Osteoblast (primary cell): ENCODE results near the gene USP22. TPM values are rescaled to one million over a fixed set of nuclear protein-coding genes. Genes with fewer than 3 reads are reported as not detected.

Experiments used
- DNase-seq: peaks from one replicate; pipeline ENCODE4 v3.0.0; 2011; ENCODE audit warnings: low spot score, mixed read lengths; ENCODE audit not compliant: insufficient read length; ENCODE audit errors: missing footprints
- H2AFZ ChIP-seq: 2 replicates; pipeline ENCODE4 v1.6.0; 2011; ENCODE audit warnings: mild to moderate bottlenecking, low read length
- H3K27ac ChIP-seq: 2 replicates; pipeline ENCODE4 v1.5.1; 2011; ENCODE audit warnings: mild to moderate bottlenecking, low read depth, low read length, moderate library complexity
- H3K27me3 ChIP-seq: 2 replicates; pipeline ENCODE4 v1.6.0; 2012; ENCODE audit warnings: mild to moderate bottlenecking, control low read depth, inconsistent platforms, low read length, moderate library complexity; ENCODE audit not compliant: insufficient read depth
- H3K36me3 ChIP-seq: 2 replicates; pipeline ENCODE4 v1.5.1; 2011; ENCODE audit warnings: mild to moderate bottlenecking, low read length, control low read depth, moderate library complexity; ENCODE audit not compliant: insufficient read depth
- H3K4me1 ChIP-seq: 2 replicates; pipeline ENCODE4 v1.5.1; 2011; ENCODE audit warnings: mild to moderate bottlenecking, low read length, control low read depth, moderate library complexity; ENCODE audit not compliant: insufficient read depth
- H3K4me2 ChIP-seq: 2 replicates; pipeline ENCODE4 v1.6.0; 2011; ENCODE audit warnings: mild to moderate bottlenecking, low read length; ENCODE audit not compliant: insufficient read depth
- H3K4me3 ChIP-seq: fragments of 200-600 bp; sonication (generic); 3 replicates; pipeline ENCODE4 v1.5.1; 2012; ENCODE audit warnings: mild to moderate bottlenecking, low read length, inconsistent platforms; ENCODE audit not compliant: insufficient read depth
- H3K79me2 ChIP-seq: 2 replicates; pipeline ENCODE4 v1.6.0; 2012; ENCODE audit warnings: mild to moderate bottlenecking, low read length, control low read depth, inconsistent platforms; ENCODE audit not compliant: insufficient read depth
- H3K9me3 ChIP-seq: 2 replicates; pipeline ENCODE4 v1.5.1; 2011; ENCODE audit warnings: low read depth, low read length, control low read depth
- H4K20me1 ChIP-seq: 2 replicates; pipeline ENCODE4 v1.6.0; 2012; ENCODE audit warnings: mild to moderate bottlenecking, low read length, control low read depth; ENCODE audit not compliant: insufficient read depth
- total RNA-seq: library from RNA; depleted of rRNA; stranded (reverse); fragments of >200 nt; gene quantifications from 2 replicates; pipeline ENCODE4 v1.2.3, GENCODE V29; 2012
- TF ChIP-seq, protein P1 (sequence below): IDR thresholded peaks from 2 replicates; pipeline ENCODE4 v1.5.1; 2011; ENCODE audit warnings: mild to moderate bottlenecking, low read depth, low read length, moderate library complexity; ENCODE audit errors: extremely low read depth

The USP22 gene
- total RNA-seq, 1 donor, result 293 TPM

DNA sequence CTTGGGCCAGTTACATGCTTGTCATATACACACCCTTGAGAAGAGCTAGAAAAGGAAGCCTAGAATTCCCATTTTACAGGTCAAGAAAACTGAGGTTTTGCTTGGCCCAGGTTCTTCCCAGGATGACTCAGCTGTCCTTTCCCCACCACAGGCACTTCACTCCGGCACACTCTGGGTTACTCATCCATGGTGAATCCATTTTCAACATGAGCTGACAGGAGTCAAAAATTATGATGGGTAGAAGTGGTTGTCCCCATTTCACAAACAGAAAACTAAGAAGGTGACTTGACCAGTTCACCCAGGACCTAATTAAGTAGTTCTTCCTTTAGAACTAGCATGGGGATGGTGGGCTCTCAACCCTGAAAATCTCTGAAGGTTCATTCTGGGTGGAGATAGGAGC is 67.2 kb downstream of the USP22 start:
- DNase-seq, result no peak
- Histone ChIP-seq H3K27me3 (peaks cover 17% of the 10 kb centered on the region), H3K4me2 (no peak overlapping the region), H3K27ac (no peak overlapping the region), H3K4me3 (no peak overlapping the region), H4K20me1 (no peaks in the 10 kb centered on the region), H2AFZ (no peak overlapping the region), H3K36me3 (no peaks in the 10 kb centered on the region), H3K79me2 (no peaks in the 10 kb centered on the region), H3K9me3 (no peaks in the 10 kb centered on the region), H3K4me1 (no peaks in the 10 kb centered on the region)
- TF ChIP-seq, protein P1, sequence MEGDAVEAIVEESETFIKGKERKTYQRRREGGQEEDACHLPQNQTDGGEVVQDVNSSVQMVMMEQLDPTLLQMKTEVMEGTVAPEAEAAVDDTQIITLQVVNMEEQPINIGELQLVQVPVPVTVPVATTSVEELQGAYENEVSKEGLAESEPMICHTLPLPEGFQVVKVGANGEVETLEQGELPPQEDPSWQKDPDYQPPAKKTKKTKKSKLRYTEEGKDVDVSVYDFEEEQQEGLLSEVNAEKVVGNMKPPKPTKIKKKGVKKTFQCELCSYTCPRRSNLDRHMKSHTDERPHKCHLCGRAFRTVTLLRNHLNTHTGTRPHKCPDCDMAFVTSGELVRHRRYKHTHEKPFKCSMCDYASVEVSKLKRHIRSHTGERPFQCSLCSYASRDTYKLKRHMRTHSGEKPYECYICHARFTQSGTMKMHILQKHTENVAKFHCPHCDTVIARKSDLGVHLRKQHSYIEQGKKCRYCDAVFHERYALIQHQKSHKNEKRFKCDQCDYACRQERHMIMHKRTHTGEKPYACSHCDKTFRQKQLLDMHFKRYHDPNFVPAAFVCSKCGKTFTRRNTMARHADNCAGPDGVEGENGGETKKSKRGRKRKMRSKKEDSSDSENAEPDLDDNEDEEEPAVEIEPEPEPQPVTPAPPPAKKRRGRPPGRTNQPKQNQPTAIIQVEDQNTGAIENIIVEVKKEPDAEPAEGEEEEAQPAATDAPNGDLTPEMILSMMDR, result no peak

DNA sequence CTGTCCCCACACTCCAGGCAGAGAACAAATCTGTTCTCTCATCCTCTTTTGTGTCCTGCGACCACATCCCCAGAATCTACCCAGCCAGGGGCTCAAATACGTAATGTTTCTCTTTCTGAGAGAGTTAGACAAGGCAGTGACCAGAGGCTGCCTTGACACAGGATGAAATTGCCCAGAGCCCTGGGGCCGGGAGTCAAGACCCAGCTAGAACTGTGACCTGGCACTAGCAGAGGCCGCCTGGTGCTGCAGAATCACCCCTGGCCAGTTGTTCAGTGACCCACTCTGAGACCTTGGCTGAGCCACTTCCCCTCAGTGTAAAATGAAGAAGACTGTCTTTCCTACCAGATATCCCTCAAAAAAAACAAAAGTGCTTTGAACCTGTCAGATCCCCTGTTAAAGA is 72.5 kb downstream of the USP22 start:
- Histone ChIP-seq H3K27me3 (peaks cover 16% of the 10 kb centered on the region), H3K27ac (no peak overlapping the region), H3K4me3 (no peak overlapping the region), H2AFZ (no peak overlapping the region), H3K4me2 (no peak overlapping the region), H3K36me3 (no peaks in the 10 kb centered on the region), H3K4me1 (no peaks in the 10 kb centered on the region), H4K20me1 (no peaks in the 10 kb centered on the region), H3K79me2 (no peaks in the 10 kb centered on the region), H3K9me3 (no peaks in the 10 kb centered on the region)
- TF ChIP-seq, protein P1, result no peak
- DNase-seq, result no peak

DNA sequence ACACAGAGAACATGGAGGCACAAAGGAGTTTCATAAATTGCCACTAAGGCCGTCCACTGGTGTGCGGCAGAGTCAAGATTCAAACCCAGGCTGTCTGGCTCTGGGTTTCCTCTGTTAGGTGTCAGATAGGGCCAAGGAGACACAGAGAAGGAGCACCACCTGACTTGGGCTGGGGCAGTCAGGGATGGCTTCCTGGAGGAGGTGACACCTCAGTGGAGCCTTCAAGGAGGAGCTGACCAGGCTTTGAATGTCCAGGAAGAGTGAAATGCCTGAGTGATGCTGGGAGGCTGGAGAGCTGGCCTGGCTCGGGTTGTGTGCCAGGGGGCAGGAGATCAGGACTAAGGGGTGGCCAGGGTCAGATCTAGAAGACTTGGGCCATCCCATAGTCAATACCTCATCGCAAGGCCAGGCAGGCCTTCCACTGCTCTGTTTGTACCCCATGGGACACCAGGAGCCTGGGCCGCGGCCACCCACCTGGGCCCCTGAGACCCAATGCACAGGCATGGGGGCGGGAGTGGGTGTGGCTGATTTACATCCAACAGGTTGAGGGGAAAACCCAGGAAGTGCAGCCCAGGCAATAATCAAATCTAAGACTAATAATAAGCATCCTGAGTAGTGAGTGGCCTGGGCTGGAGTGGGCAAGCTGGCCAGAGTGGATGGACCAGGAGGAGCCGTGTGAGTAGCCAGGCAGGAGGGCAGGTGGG is 73.7 kb downstream of the USP22 start:
- H3K36me3 ChIP-seq, result no peaks in the 10 kb centered on the region
- H3K27me3 ChIP-seq, result peaks cover 16% of the 10 kb centered on the region
- no peak overlapping the region for H3K27ac ChIP-seq
- no peak for DNase-seq
- no peaks in the 10 kb centered on the region for H3K79me2 ChIP-seq
- H4K20me1 ChIP-seq, result no peaks in the 10 kb centered on the region
- TF ChIP-seq, protein P1, result no peak
- H3K4me2 ChIP-seq, result no peak overlapping the region
- no peaks in the 10 kb centered on the region for H3K4me1 ChIP-seq
- H3K4me3 ChIP-seq, result no peak overlapping the region
- H2AFZ ChIP-seq, result no peak overlapping the region
- H3K9me3 ChIP-seq, result no peaks in the 10 kb centered on the region

DNA sequence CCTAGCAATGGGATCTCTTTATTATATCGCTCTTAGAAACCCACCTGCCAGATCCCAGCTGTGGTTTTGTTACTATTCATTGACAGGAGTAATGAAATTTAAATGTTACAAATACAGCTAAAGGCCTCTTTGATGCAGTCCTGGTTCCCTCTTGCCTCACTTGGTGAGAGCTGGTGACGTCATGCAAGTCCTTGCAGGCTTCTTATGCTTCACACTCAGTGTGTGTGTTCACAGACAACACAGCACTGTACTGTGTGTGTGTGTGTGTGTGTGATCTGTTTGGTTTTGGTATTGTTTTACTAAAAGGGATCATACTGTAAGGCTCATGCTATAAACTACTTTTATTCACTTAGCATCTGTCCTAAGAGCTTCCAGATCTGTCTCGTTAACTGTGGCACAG is 75.0 kb downstream of the USP22 start:
- Histone ChIP-seq H3K4me2 (no peak overlapping the region), H3K4me3 (no peak overlapping the region), H3K27ac (no peak overlapping the region), H4K20me1 (no peaks in the 10 kb centered on the region), H3K79me2 (no peaks in the 10 kb centered on the region), H3K27me3 (peaks cover 17% of the 10 kb centered on the region), H3K9me3 (no peaks in the 10 kb centered on the region), H3K36me3 (no peaks in the 10 kb centered on the region), H3K4me1 (no peaks in the 10 kb centered on the region), H2AFZ (no peak overlapping the region)
- no peak for DNase-seq
- TF ChIP-seq, protein P1, result no peak
